Ovary (tissue), 3 donors: Measurements from ENCODE around the gene GLYATL1.

Source experiments
- CTCF ChIP-seq, 3 donors: fragments of 450-650 bp in 2 of 3; fragments of 200-600 bp in 1 of 3; IDR thresholded peaks; one replicate each; pipeline versions ENCODE4 v1.5.1 to v1.8.0; 2016 to 2022; ENCODE audit warnings: antibody characterized with exemption in 3 of 3, mild to moderate bottlenecking in 1 of 3
- EP300 ChIP-seq: sonication (generic); formaldehyde crosslinking; IDR thresholded peaks from one replicate; pipeline ENCODE4 v1.6.1; 2017; ENCODE audit warnings: antibody characterized with exemption
- donor health status: DM: no; HTN: no; CAD: no.

GRCh38 chr11:58928107-58928499 lies 11.2 kb upstream of the GLYATL1 start:
- TF ChIP-seq EP300, result no peak
- no peak for TF ChIP-seq CTCF (IDR thresholded peaks at IDR 0.05)
